Neural cell (in vitro differentiated cells): ENCODE data around the gene ITPR2. TPM values are rescaled to one million over a fixed set of nuclear protein-coding genes. Genes with fewer than 3 reads are reported as not detected.

Source experiments
- H2AFZ ChIP-seq: fragments of 200-600, 300-800 bp; sonication (generic), shearing (Covaris generic); 2 replicates; pipeline ENCODE4 v1.6.0; 2014; ENCODE audit warnings: low read depth, mild to moderate bottlenecking, antibody characterized with exemption, low read length, moderate library complexity
- H3F3A ChIP-seq: fragments of 200-600 bp; shearing (Covaris generic); 2 replicates; pipeline ENCODE4 v1.6.1; 2016; ENCODE audit warnings: mild to moderate bottlenecking, moderate library complexity, mixed read lengths, antibody characterized with exemption, low read length; ENCODE audit not compliant: insufficient read depth, poor library complexity, severe bottlenecking
- H3K27ac ChIP-seq: fragments of 200-600, 300-800 bp; sonication (generic), shearing (Covaris generic); 2 replicates; pipeline ENCODE4 v1.5.1; 2014; ENCODE audit warnings: mild to moderate bottlenecking, low read length, moderate library complexity
- H3K27me3 ChIP-seq: fragments of 300-800, 200-600 bp; sonication (generic), shearing (Covaris generic); 2 replicates; pipeline ENCODE4 v1.6.0; 2014; ENCODE audit warnings: mild to moderate bottlenecking, low read depth, low read length, moderate library complexity; ENCODE audit not compliant: insufficient read depth
- H3K36me3 ChIP-seq: fragments of 300-800, 200-600 bp; sonication (generic), shearing (Covaris generic); 2 replicates; pipeline ENCODE4 v1.5.1; 2014; ENCODE audit warnings: mild to moderate bottlenecking, antibody characterized with exemption, low read length, moderate library complexity; ENCODE audit not compliant: insufficient read depth
- H3K4me2 ChIP-seq: fragments of 300-800, 200-600 bp; sonication (generic), shearing (Covaris generic); 2 replicates; pipeline ENCODE4 v1.6.0; 2014; ENCODE audit warnings: mild to moderate bottlenecking, low read length
- H3K4me3 ChIP-seq: fragments of 300-800, 200-600 bp; sonication (generic), shearing (Covaris generic); 2 replicates; pipeline ENCODE4 v1.5.1; 2014; ENCODE audit warnings: mild to moderate bottlenecking, low read length, moderate library complexity
- H3K79me2 ChIP-seq: fragments of 200-600 bp; shearing (Covaris generic); replicated peaks from 2 replicates; pipeline ENCODE4 v1.6.0; 2014; ENCODE audit warnings: mild to moderate bottlenecking, low read length, moderate library complexity; ENCODE audit not compliant: insufficient read depth
- H3K9ac ChIP-seq: fragments of 300-800, 200-600 bp; sonication (generic), shearing (Covaris generic); 2 replicates; pipeline ENCODE4 v1.6.1; 2016; ENCODE audit warnings: mild to moderate bottlenecking, low read length, mixed read lengths
- H3K9me2 ChIP-seq: fragments of 200-600 bp; shearing (Covaris generic); 2 replicates; pipeline ENCODE4 v1.6.1; 2016; ENCODE audit warnings: mild to moderate bottlenecking, low read length, mixed read lengths; ENCODE audit not compliant: insufficient read depth
- H3K9me3 ChIP-seq: fragments of 200-600, 300-800 bp; sonication (generic), shearing (Covaris generic); 2 replicates; pipeline ENCODE4 v1.6.1; 2016; ENCODE audit warnings: mild to moderate bottlenecking, mixed run types, low read length, moderate library complexity, mixed read lengths
- H4K20me1 ChIP-seq: fragments of 200-600 bp; shearing (Covaris generic); 2 replicates; pipeline ENCODE4 v1.6.1; 2016; ENCODE audit warnings: mild to moderate bottlenecking, mixed run types; ENCODE audit not compliant: insufficient read depth
- EP300 ChIP-seq: fragments of 450-650 bp; conservative IDR thresholded peaks from 2 replicates; pipeline ENCODE4 v1.6.1; 2014; ENCODE audit warnings: antibody characterized with exemption, mild to moderate bottlenecking, moderate library complexity; ENCODE audit not compliant: poor library complexity, severe bottlenecking
- EZH2 ChIP-seq: fragments of 200-600, 300-800 bp; shearing (Covaris generic), sonication (generic); IDR thresholded peaks from 2 replicates; pipeline ENCODE4 v1.6.1; 2014; ENCODE audit warnings: antibody characterized with exemption, low read length, borderline replicate concordance, mild to moderate bottlenecking; ENCODE audit not compliant: insufficient read depth, poor library complexity, severe bottlenecking
- MXI1 ChIP-seq: fragments of 450-650 bp; conservative IDR thresholded peaks from 2 replicates; pipeline ENCODE4 v1.6.1; 2014; ENCODE audit warnings: antibody characterized with exemption, mild to moderate bottlenecking; ENCODE audit not compliant: poor library complexity, severe bottlenecking
- POLR2AphosphoS5 ChIP-seq: IDR thresholded peaks from 2 replicates; pipeline ENCODE4 v1.6.1; 2012
- RAD21 ChIP-seq: fragments of 450-650 bp; conservative IDR thresholded peaks from 2 replicates; pipeline ENCODE4 v1.6.1; 2014; ENCODE audit warnings: antibody characterized with exemption, mild to moderate bottlenecking, moderate library complexity
- SMC3 ChIP-seq: fragments of 450-650 bp; conservative IDR thresholded peaks from 2 replicates; pipeline ENCODE4 v1.6.1; 2014; ENCODE audit warnings: antibody characterized with exemption, mild to moderate bottlenecking, moderate library complexity; ENCODE audit not compliant: poor library complexity
- TAF1 ChIP-seq: IDR thresholded peaks from 2 replicates; pipeline ENCODE4 v1.6.1; 2012; ENCODE audit warnings: low read depth
- polyA plus RNA-seq: library from polyadenylated mRNA; depleted of rRNA; stranded (reverse); fragments of >200 nt; gene quantifications from 2 replicates; pipeline ENCODE4 v1.2.3, GENCODE V29; 2014
- TF ChIP-seq, protein P1 (sequence below): IDR thresholded peaks from 2 replicates; pipeline ENCODE4 v1.6.1; 2012; ENCODE audit warnings: borderline replicate concordance
- TF ChIP-seq, protein P2 (sequence below): fragments of 450-650 bp; IDR thresholded peaks from 2 replicates; pipeline ENCODE4 v1.5.1; 2014; ENCODE audit warnings: antibody characterized with exemption, mild to moderate bottlenecking, moderate library complexity; ENCODE audit not compliant: poor library complexity, severe bottlenecking

ITPR2 gene
- polyA plus RNA-seq, 1 donor from 2014 or later: 2.0 TPM

GRCh38 chr12:26514364-26514763 lies 318.6 kb downstream of the ITPR2 start:
- no peak overlapping the region for H3K27ac ChIP-seq
- TF ChIP-seq EZH2: no peak
- TF ChIP-seq, protein P1, sequence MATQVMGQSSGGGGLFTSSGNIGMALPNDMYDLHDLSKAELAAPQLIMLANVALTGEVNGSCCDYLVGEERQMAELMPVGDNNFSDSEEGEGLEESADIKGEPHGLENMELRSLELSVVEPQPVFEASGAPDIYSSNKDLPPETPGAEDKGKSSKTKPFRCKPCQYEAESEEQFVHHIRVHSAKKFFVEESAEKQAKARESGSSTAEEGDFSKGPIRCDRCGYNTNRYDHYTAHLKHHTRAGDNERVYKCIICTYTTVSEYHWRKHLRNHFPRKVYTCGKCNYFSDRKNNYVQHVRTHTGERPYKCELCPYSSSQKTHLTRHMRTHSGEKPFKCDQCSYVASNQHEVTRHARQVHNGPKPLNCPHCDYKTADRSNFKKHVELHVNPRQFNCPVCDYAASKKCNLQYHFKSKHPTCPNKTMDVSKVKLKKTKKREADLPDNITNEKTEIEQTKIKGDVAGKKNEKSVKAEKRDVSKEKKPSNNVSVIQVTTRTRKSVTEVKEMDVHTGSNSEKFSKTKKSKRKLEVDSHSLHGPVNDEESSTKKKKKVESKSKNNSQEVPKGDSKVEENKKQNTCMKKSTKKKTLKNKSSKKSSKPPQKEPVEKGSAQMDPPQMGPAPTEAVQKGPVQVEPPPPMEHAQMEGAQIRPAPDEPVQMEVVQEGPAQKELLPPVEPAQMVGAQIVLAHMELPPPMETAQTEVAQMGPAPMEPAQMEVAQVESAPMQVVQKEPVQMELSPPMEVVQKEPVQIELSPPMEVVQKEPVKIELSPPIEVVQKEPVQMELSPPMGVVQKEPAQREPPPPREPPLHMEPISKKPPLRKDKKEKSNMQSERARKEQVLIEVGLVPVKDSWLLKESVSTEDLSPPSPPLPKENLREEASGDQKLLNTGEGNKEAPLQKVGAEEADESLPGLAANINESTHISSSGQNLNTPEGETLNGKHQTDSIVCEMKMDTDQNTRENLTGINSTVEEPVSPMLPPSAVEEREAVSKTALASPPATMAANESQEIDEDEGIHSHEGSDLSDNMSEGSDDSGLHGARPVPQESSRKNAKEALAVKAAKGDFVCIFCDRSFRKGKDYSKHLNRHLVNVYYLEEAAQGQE: no peak
- no peak for TF ChIP-seq MXI1
- no peak for TF ChIP-seq EP300
- TF ChIP-seq, protein P2, sequence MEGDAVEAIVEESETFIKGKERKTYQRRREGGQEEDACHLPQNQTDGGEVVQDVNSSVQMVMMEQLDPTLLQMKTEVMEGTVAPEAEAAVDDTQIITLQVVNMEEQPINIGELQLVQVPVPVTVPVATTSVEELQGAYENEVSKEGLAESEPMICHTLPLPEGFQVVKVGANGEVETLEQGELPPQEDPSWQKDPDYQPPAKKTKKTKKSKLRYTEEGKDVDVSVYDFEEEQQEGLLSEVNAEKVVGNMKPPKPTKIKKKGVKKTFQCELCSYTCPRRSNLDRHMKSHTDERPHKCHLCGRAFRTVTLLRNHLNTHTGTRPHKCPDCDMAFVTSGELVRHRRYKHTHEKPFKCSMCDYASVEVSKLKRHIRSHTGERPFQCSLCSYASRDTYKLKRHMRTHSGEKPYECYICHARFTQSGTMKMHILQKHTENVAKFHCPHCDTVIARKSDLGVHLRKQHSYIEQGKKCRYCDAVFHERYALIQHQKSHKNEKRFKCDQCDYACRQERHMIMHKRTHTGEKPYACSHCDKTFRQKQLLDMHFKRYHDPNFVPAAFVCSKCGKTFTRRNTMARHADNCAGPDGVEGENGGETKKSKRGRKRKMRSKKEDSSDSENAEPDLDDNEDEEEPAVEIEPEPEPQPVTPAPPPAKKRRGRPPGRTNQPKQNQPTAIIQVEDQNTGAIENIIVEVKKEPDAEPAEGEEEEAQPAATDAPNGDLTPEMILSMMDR: no peak
- no peak for TF ChIP-seq POLR2AphosphoS5

DNA sequence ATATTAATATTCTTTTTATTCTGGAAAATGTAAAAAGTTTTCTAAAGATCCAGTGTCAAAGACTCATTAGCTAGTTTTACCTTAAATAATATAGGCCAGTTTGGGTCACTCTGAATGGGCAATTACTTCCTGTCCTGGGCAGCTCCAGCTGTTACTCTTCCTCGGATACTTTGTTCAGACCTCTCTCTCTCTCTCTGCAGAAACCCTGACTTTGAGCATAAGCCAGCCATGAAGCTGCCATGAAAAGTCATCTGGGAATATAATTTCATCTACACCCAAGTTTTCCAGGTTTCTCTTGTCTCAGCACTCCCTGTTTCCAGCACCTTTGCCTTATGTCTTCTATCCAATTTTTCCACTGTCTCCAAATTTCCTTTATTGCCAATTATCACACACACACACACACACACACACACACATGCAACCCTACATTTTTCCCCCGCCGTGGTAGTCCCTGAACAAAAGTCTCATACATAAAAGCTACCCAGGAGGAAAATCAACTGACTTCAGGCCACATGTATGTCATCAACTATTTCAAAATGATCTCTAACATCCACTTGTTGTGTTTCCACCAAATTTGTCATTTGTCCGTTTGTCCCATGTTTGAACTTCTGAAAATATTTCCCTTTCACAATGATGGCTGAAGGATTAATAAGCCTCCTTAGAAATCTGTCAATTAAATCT lies 319.5 kb downstream of the ITPR2 start:
- Histone ChIP-seq H3K27me3 (no peaks in the 10 kb centered on the region), H3K9ac (no peak overlapping the region), H3K27ac (no peak overlapping the region), H3K4me2 (no peak overlapping the region), H2AFZ (no peak overlapping the region), H4K20me1 (no peaks in the 10 kb centered on the region), H3K4me3 (no peak overlapping the region), H3K9me2 (no peaks in the 10 kb centered on the region), H3K79me2 (no peaks in the 10 kb centered on the region), H3K9me3 (no peaks in the 10 kb centered on the region), H3F3A (no peaks in the 10 kb centered on the region), H3K36me3 (no peaks in the 10 kb centered on the region)
- no peak for TF ChIP-seq EZH2
- no peak for TF ChIP-seq SMC3
- no peak for TF ChIP-seq TAF1
- TF ChIP-seq MXI1: no peak
- no peak for TF ChIP-seq POLR2AphosphoS5
- TF ChIP-seq RAD21: no peak
- no peak for TF ChIP-seq EP300
- TF ChIP-seq, protein P1: no peak

More at GRCh38 chr12:26514364-26514763, 318.6 kb downstream of the ITPR2 start:
- Histone ChIP-seq H3K79me2 (no peaks in the 10 kb centered on the region), H3K27me3 (no peaks in the 10 kb centered on the region), H4K20me1 (no peaks in the 10 kb centered on the region), H3K4me3 (no peak overlapping the region), H3K4me2 (no peak overlapping the region), H3K9me3 (no peaks in the 10 kb centered on the region), H3K36me3 (no peaks in the 10 kb centered on the region), H2AFZ (no peak overlapping the region), H3K9me2 (no peaks in the 10 kb centered on the region), H3F3A (no peaks in the 10 kb centered on the region), H3K9ac (no peak overlapping the region)
